MG63 (cell line): ENCODE results near the gene FOXR2. TPM values are rescaled to one million over a fixed set of nuclear protein-coding genes. Genes with fewer than 3 reads are reported as not detected.

Source experiments
- total RNA-seq: library from RNA; depleted of rRNA; stranded (reverse); fragments of >200 nt; shearing (Covaris generic); gene quantifications from 2 replicates; pipeline ENCODE4 v1.2.3, GENCODE V29; 2014; ENCODE audit warnings: low replicate concordance; rRNA removed

Gene FOXR2
- total RNA-seq, 1 experiment from 2014 or later, result not detected

Other genes starting within 250 kb of the FOXR2 start
- 24.2 and 31.5 TPM in 2 replicates for gene MAGEH1, start 171.3 kb upstream of the FOXR2 start, total RNA-seq
- gene USP51, start 133.6 kb upstream of the FOXR2 start, total RNA-seq, result 0.43 and 0.99 TPM in 2 replicates
- gene RRAGB, start 94.3 kb downstream of the FOXR2 start, total RNA-seq, result 6.5 and 9.2 TPM in 2 replicates